ENCODE data around the gene SH3BP5.

DNA sequence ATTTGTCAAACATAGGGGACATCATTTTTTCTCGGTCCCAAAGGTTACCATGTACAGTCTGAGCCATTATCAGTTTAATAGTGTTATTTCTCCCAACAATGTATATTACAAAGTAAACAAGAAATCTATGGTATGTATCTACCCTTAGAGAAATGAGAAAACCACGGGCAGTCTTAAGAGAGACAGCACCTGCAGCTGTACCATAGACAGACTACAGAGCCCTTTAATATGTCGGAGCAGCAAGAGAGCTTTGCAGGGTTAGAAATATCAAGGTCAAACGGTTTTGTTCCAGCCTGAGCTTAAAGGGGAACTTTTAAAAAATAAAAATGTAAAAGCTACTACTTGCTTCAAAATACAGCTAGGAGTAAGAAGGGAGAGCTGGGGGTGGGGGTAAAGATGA lies 53.2 kb downstream of the SH3BP5 start:
- TF ChIP-seq, protein P1, sequence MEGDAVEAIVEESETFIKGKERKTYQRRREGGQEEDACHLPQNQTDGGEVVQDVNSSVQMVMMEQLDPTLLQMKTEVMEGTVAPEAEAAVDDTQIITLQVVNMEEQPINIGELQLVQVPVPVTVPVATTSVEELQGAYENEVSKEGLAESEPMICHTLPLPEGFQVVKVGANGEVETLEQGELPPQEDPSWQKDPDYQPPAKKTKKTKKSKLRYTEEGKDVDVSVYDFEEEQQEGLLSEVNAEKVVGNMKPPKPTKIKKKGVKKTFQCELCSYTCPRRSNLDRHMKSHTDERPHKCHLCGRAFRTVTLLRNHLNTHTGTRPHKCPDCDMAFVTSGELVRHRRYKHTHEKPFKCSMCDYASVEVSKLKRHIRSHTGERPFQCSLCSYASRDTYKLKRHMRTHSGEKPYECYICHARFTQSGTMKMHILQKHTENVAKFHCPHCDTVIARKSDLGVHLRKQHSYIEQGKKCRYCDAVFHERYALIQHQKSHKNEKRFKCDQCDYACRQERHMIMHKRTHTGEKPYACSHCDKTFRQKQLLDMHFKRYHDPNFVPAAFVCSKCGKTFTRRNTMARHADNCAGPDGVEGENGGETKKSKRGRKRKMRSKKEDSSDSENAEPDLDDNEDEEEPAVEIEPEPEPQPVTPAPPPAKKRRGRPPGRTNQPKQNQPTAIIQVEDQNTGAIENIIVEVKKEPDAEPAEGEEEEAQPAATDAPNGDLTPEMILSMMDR (conservative IDR thresholded peaks at IDR 0.05 in 1 of 2, IDR thresholded peaks at IDR 0.05 in 1 of 2; ENCODE audit: low read depth in 1 of 2, low read length in 2 of 2) = no peak
- TF ChIP-seq EZH2 (IDR thresholded peaks at IDR 0.05; ENCODE audit: low read length, missing control alignments) = no peak

All from fibroblast of lung (primary cell).